ENCODE measurements around the gene DDN. TPM values are rescaled to one million over a fixed set of nuclear protein-coding genes. Genes with fewer than 3 reads are reported as not detected.
A peak's percentile ranks its signal among the peaks of the same experiment; 100 is the strongest.

The DDN gene
- total and polyA plus RNA-seq, 9 of the 15 experiments (the other 6 are each of a cell fraction or from before 2014, with no cell fraction given): 0.03 to 3.6 (median 1.6) TPM

DNA sequence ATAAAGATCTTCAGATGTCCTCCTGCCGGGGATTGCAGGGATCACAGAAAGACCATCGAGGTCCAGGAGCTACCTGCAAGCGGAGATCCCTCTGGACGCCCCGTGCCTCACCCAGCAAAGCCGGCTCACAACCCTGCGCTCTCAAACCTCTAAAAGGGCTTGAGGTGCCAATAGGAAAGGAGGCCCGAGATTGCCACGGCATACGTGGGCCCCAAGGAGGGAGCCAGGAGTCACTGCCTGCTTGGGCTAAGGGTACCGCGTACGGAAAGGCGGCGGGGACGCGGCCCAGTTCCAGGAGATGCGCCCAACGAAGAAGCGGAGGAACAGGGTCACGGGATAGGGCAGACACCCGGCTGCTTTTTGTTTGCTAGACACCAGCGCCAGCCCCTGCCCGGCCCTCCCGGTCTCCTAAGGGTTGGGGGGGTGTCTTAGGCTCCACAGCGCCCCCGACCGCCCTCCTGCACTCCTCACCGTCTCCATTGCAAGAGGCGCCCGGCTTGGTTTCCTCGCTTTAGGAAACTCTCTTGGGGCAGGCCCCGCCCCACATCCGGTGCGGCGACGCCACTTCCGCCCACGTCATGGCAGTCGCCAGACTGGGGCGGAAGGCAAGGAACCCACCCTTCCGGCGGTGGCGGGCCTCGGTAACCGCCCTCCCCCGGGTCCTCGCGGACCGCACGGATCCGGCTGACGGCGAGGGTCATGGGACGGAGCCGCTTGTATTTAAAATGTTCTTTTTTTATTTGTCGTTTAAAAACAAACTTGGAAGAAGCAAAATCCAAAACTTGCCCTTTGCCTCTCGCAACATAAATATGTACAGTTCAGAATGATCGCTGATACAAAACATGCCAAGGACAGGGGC lies 19.3 kb upstream of the DDN start, which contains the start of gene PRKAG1 (continued):
- TF ChIP-seq, protein P1, sequence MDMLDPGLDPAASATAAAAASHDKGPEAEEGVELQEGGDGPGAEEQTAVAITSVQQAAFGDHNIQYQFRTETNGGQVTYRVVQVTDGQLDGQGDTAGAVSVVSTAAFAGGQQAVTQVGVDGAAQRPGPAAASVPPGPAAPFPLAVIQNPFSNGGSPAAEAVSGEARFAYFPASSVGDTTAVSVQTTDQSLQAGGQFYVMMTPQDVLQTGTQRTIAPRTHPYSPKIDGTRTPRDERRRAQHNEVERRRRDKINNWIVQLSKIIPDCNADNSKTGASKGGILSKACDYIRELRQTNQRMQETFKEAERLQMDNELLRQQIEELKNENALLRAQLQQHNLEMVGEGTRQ (CRISPR knock-in tag; IDR thresholded peaks at IDR 0.05): no peak
- TF ChIP-seq KDM2B (CRISPR knock-in tag; IDR thresholded peaks at IDR 0.05) (peak; percentile 59; the same call in 1 of the 2 replicates), SP1 (CRISPR knock-in tag; IDR thresholded peaks at IDR 0.05) (peak; percentile 90), NELFE (IDR thresholded peaks at IDR 0.05; ENCODE audit: insufficient read depth, insufficient read length) (no peak), CBX2 (IDR thresholded peaks at IDR 0.05; ENCODE audit: insufficient read depth, low read length, poor library complexity, severe bottlenecking) (no peak), FOXK2 (conservative IDR thresholded peaks at IDR 0.05 in 1 of 2, IDR thresholded peaks at IDR 0.05 in 1 of 2; ENCODE audit: low read depth in 2 of 2) (0 out of 4 replicates have a peak, but pooled peaks of 1 of the 2 experiments have one; percentile 31), PHF21A (IDR thresholded peaks at IDR 0.05; ENCODE audit: borderline replicate concordance, low read depth) (no peak), EP400 (IDR thresholded peaks at IDR 0.05) (peak; percentile 91), NFIC (IDR thresholded peaks at IDR 0.05) (no peak), SP2 (IDR thresholded peaks at IDR 0.05; ENCODE audit: extremely low read depth, low read depth, low read length, poor library complexity, severe bottlenecking) (no peak), ZNF766 (CRISPR knock-in tag; conservative IDR thresholded peaks at IDR 0.05) (peak; percentile 98), PCBP2 (IDR thresholded peaks at IDR 0.05; ENCODE audit: low read depth, low read length, poor library complexity, severe bottlenecking) (no peak), NFE2 (IDR thresholded peaks at IDR 0.05; ENCODE audit: low read depth) (peak; percentile 60; the same call in 1 of the 2 replicates), ZNF282 (CRISPR knock-in tag; IDR thresholded peaks at IDR 0.05) (no peak), KDM4B (IDR thresholded peaks at IDR 0.05; ENCODE audit: borderline replicate concordance in 2 of 2, low read depth in 1 of 2) (peak in 1 of 2 experiments; percentile 87; a peak in 2 of 4 replicates), ZNF551 (CRISPR knock-in tag; IDR thresholded peaks at IDR 0.05) (no peak), ERF (CRISPR knock-in tag; IDR thresholded peaks at IDR 0.05) (0 out of 2 replicates have a peak, but pooled peaks have one; percentile 32), PTBP1 (IDR thresholded peaks at IDR 0.05; ENCODE audit: low read depth, low read length) (0 out of 2 replicates have a peak, but pooled peaks have one; percentile 18)
- TF ChIP-seq, protein P2, sequence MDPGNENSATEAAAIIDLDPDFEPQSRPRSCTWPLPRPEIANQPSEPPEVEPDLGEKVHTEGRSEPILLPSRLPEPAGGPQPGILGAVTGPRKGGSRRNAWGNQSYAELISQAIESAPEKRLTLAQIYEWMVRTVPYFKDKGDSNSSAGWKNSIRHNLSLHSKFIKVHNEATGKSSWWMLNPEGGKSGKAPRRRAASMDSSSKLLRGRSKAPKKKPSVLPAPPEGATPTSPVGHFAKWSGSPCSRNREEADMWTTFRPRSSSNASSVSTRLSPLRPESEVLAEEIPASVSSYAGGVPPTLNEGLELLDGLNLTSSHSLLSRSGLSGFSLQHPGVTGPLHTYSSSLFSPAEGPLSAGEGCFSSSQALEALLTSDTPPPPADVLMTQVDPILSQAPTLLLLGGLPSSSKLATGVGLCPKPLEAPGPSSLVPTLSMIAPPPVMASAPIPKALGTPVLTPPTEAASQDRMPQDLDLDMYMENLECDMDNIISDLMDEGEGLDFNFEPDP (CRISPR knock-in tag; IDR thresholded peaks at IDR 0.05): no peak
- TF ChIP-seq, protein P3, sequence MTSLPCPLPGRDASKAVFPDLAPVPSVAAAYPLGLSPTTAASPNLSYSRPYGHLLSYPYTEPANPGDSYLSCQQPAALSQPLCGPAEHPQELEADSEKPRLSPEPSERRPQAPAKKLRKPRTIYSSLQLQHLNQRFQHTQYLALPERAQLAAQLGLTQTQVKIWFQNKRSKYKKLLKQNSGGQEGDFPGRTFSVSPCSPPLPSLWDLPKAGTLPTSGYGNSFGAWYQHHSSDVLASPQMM (CRISPR knock-in tag; IDR thresholded peaks at IDR 0.05): no peak
- TF ChIP-seq, protein P4, sequence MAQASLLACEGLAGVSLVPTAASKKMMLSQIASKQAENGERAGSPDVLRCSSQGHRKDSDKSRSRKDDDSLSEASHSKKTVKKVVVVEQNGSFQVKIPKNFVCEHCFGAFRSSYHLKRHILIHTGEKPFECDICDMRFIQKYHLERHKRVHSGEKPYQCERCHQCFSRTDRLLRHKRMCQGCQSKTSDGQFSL (CRISPR knock-in tag; IDR thresholded peaks at IDR 0.05): peak; percentile 100
- TF ChIP-seq, protein P4 (tag; IDR thresholded peaks at IDR 0.05): peak in 1 of 2 experiments; percentile 98; a peak in 2 of 4 replicates

Data from K562 (cell line).